RWPE2 (cell line): ENCODE results near the gene KSR2.

Experiments
- ATAC-seq: fragments of 200-7000 bp; cut with Tn5 transposase; 3 replicates; pipeline ENCODE4 v1.9.1; 2021; ENCODE audit warnings: low read depth
- DNase-seq: peaks from one replicate; pipeline ENCODE4 v3.0.0-alpha.2; 2020; ENCODE audit warnings: low spot score
- H3K27ac ChIP-seq: fragments of 450-650 bp; 2 replicates; pipeline ENCODE4 v1.5.1; 2017; ENCODE audit warnings: mild to moderate bottlenecking; ENCODE audit not compliant: poor library complexity, severe bottlenecking
- H3K27me3 ChIP-seq: fragments of 250-450 bp; sonication (Bioruptor Pico); 2 replicates; pipeline ENCODE4 v1.5.1; 2021; ENCODE audit warnings: mild to moderate bottlenecking, moderate library complexity; ENCODE audit not compliant: insufficient read depth, poor library complexity, severe bottlenecking
- H3K36me3 ChIP-seq: fragments of 250-450 bp; sonication (Bioruptor Pico); 2 replicates; pipeline ENCODE4 v1.5.1; 2020; ENCODE audit warnings: low read depth, mild to moderate bottlenecking, moderate library complexity
- H3K4me1 ChIP-seq: fragments of 250-450 bp; sonication (Bioruptor Pico); 2 replicates; pipeline ENCODE4 v1.5.1; 2021; ENCODE audit warnings: mild to moderate bottlenecking, moderate library complexity; ENCODE audit not compliant: insufficient read depth, poor library complexity, severe bottlenecking
- H3K4me3 ChIP-seq: fragments of 250-450 bp; sonication (Bioruptor Pico); 2 replicates; pipeline ENCODE4 v1.5.1; 2021; ENCODE audit warnings: mild to moderate bottlenecking, moderate library complexity; ENCODE audit not compliant: severe bottlenecking
- H3K9me3 ChIP-seq: fragments of 250-450 bp; sonication (Bioruptor Pico); 2 replicates; pipeline ENCODE4 v1.5.1; 2021; ENCODE audit warnings: mild to moderate bottlenecking, moderate library complexity; ENCODE audit not compliant: severe bottlenecking
- TF ChIP-seq, protein P1 (sequence below): fragments of 450-650 bp; IDR thresholded peaks from one replicate; pipeline ENCODE4 v1.5.1; 2017; ENCODE audit warnings: mild to moderate bottlenecking, moderate library complexity; ENCODE audit not compliant: poor library complexity, severe bottlenecking

Gene KSR2

DNA sequence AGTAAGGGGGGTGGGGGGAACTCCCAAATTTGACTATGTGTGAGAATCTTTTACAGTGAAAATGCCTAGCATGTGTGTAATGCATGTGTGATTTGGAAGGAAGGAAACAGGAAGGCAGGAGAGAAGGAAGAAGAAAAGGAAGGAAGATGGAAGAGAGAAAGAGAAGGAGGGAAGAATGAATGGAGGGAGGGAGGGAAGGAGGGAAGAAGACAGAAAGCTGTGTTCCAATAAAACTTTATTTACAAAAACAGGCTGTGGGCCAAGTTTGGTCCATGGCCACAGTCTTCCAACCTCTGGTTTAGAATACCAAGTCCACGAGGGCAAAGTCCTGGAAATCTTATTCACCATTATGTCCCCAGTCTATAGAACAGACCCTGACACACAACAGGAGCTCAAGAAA is 278.9 kb downstream of the KSR2 start:
- no peak overlapping the region for H3K27ac ChIP-seq
- no peak overlapping the region for H3K4me3 ChIP-seq
- ATAC-seq (no peak), DNase-seq (no peak)
- TF ChIP-seq, protein P1, sequence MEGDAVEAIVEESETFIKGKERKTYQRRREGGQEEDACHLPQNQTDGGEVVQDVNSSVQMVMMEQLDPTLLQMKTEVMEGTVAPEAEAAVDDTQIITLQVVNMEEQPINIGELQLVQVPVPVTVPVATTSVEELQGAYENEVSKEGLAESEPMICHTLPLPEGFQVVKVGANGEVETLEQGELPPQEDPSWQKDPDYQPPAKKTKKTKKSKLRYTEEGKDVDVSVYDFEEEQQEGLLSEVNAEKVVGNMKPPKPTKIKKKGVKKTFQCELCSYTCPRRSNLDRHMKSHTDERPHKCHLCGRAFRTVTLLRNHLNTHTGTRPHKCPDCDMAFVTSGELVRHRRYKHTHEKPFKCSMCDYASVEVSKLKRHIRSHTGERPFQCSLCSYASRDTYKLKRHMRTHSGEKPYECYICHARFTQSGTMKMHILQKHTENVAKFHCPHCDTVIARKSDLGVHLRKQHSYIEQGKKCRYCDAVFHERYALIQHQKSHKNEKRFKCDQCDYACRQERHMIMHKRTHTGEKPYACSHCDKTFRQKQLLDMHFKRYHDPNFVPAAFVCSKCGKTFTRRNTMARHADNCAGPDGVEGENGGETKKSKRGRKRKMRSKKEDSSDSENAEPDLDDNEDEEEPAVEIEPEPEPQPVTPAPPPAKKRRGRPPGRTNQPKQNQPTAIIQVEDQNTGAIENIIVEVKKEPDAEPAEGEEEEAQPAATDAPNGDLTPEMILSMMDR: no peak
- no peaks in the 10 kb centered on the region for H3K27me3 ChIP-seq
- peaks cover 29% of the 10 kb centered on the region for H3K4me1 ChIP-seq
- H3K9me3 ChIP-seq: no peaks in the 10 kb centered on the region
- H3K36me3 ChIP-seq: no peaks in the 10 kb centered on the region

- Histone ChIP-seq H3K4me1 (peaks cover 29% of the 10 kb centered on the region), H3K4me3 (no peak overlapping the region), H3K9me3 (no peaks in the 10 kb centered on the region), H3K27ac (no peak overlapping the region), H3K36me3 (no peaks in the 10 kb centered on the region), H3K27me3 (no peaks in the 10 kb centered on the region)
- ATAC-seq: no peak
- TF ChIP-seq, protein P1: no peak
- no peak for DNase-seq
Observed at GRCh38 chr12:117688446-117688845, 280.3 kb downstream of the KSR2 start.

DNA sequence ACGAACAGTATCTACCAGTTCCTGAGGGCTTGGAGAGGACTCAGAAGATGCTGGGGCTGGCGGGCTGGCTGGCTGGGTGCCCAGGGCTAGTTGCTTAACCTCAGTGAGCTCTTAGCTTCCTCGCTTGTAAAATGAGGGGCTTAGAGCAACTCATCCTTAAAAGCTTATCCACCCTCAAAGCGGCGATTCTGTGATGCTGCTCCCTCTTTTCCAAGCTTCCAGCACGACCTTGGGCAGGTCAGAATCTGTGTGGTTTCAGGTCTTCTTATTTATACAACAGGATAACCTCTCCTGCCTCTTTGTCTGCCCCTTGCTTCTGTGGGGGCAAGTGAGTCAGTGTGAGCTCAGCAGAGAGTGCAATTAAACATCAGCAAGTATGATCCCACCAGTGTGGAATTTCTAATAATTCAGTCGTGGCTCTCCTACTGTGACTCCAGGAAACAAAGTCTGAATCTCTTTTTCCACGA is 281.8 kb downstream of the KSR2 start:
- peaks cover 29% of the 10 kb centered on the region for H3K4me1 ChIP-seq
- peak overlapping the region; percentile 77 for H3K27ac ChIP-seq
- TF ChIP-seq, protein P1: no peak
- H3K4me3 ChIP-seq: no peak overlapping the region
- DNase-seq (peak; percentile 69), ATAC-seq (peak; percentile 85)
- no peaks in the 10 kb centered on the region for H3K36me3 ChIP-seq
- H3K27me3 ChIP-seq: no peaks in the 10 kb centered on the region
- H3K9me3 ChIP-seq: no peaks in the 10 kb centered on the region

DNA sequence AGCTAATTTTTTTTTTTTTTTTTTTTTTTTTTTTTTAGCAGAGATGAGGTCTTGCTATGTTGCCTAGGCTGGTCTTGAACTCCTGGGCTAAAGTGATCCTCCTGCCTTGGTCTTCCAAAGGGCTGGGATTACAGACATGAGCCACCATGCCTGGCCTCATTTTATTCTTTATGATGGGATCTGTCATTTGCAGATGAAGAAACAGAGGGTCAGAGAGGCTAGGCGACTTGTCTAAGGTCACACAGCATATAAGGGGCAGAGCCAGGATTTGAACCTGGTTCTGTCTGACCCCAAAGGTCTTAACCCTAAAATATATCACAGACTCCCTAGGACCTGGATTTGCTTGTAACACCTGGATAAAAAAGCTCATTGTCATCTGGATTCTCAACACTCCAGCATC is 282.6 kb downstream of the KSR2 start:
- Histone ChIP-seq H3K27me3 (no peaks in the 10 kb centered on the region), H3K27ac (peak overlapping the region; percentile 77), H3K9me3 (no peaks in the 10 kb centered on the region), H3K4me3 (no peak overlapping the region), H3K36me3 (no peaks in the 10 kb centered on the region), H3K4me1 (peaks cover 29% of the 10 kb centered on the region)
- DNase-seq (no peak), ATAC-seq (no peak)
- TF ChIP-seq, protein P1: no peak

- peak; percentile 89 for DNase-seq
- Histone ChIP-seq H3K9me3 (no peaks in the 10 kb centered on the region), H3K4me3 (no peak overlapping the region), H3K27ac (peak overlapping the region; percentile 77), H3K4me1 (peaks cover 36% of the 10 kb centered on the region), H3K27me3 (no peaks in the 10 kb centered on the region), H3K36me3 (no peaks in the 10 kb centered on the region)
- TF ChIP-seq, protein P1: no peak
- ATAC-seq: peak; percentile 78
Observed at GRCh38 chr12:117685110-117685926, 283.5 kb downstream of the KSR2 start.
